OCI-LY1 (cell line): ENCODE measurements around the gene RAB11FIP3.

Source experiments
- H2AFZ ChIP-seq: fragments of 200-600 bp; sonication (generic), shearing (Covaris generic); 2 replicates; pipeline ENCODE4 v1.6.0; 2014; ENCODE audit warnings: antibody characterized with exemption, mild to moderate bottlenecking, low read length
- H3F3A ChIP-seq: fragments of 200-600 bp; sonication (generic), shearing (Covaris generic); 2 replicates; pipeline ENCODE4 v1.6.0; 2014; ENCODE audit warnings: mild to moderate bottlenecking, antibody characterized with exemption, low read length, moderate library complexity; ENCODE audit not compliant: insufficient read depth
- H3K27ac ChIP-seq: fragments of 200-600 bp; sonication (generic); 2 replicates; pipeline ENCODE4 v1.5.1; 2014; ENCODE audit warnings: low read length, mixed run types, mild to moderate bottlenecking, low read depth; ENCODE audit not compliant: poor library complexity, severe bottlenecking
- H3K27me3 ChIP-seq: fragments of 200-600 bp; sonication (generic); 2 replicates; pipeline ENCODE4 v1.6.0; 2014; ENCODE audit warnings: antibody characterized with exemption, mild to moderate bottlenecking, low read length, moderate library complexity; ENCODE audit not compliant: insufficient read depth
- H3K36me3 ChIP-seq: fragments of 200-600 bp; sonication (generic); 2 replicates; pipeline ENCODE4 v1.6.1; 2014; ENCODE audit warnings: mild to moderate bottlenecking, antibody characterized with exemption, low read length, moderate library complexity, mixed read lengths; ENCODE audit not compliant: insufficient read depth
- H3K4me1 ChIP-seq: fragments of 200-600 bp; sonication (generic); 2 replicates; pipeline ENCODE4 v1.5.1; 2014; ENCODE audit warnings: mild to moderate bottlenecking, low read length, moderate library complexity; ENCODE audit not compliant: insufficient read depth, severe bottlenecking
- H3K4me2 ChIP-seq: fragments of 200-600 bp; sonication (generic), shearing (Covaris generic); 2 replicates; pipeline ENCODE4 v1.6.1; 2014; ENCODE audit warnings: low read length
- H3K4me3 ChIP-seq: fragments of 200-600 bp; sonication (generic); 2 replicates; pipeline ENCODE4 v1.5.1; 2014; ENCODE audit warnings: low read length, low read depth, mild to moderate bottlenecking, mixed read lengths; ENCODE audit not compliant: poor library complexity, severe bottlenecking
- H3K79me2 ChIP-seq: fragments of 200-600 bp; shearing (Covaris generic); 2 replicates; pipeline ENCODE4 v1.6.1; 2016; ENCODE audit warnings: mixed run types, low read length, mixed read lengths; ENCODE audit not compliant: insufficient read depth
- H3K9ac ChIP-seq: fragments of 200-600 bp; sonication (generic), shearing (Covaris generic); 2 replicates; pipeline ENCODE4 v1.6.1; 2014; ENCODE audit warnings: mild to moderate bottlenecking, low read length, mixed read lengths
- H3K9me2 ChIP-seq: fragments of 200-600 bp; sonication (generic), shearing (Covaris generic); 2 replicates; pipeline ENCODE4 v1.6.1; 2014; ENCODE audit warnings: low read depth, mild to moderate bottlenecking, low read length, mixed read lengths
- H3K9me3 ChIP-seq: fragments of 200-600 bp; shearing (Covaris generic); 2 replicates; pipeline ENCODE4 v1.6.1; 2014; ENCODE audit warnings: low read length, mixed read lengths
- H4K20me1 ChIP-seq: fragments of 200-600 bp; sonication (generic), shearing (Covaris generic); 2 replicates; pipeline ENCODE4 v1.6.0; 2016; ENCODE audit warnings: mild to moderate bottlenecking, low read length; ENCODE audit not compliant: insufficient read depth
- CTCF ChIP-seq: fragments of 200-600 bp; sonication (generic), shearing (Covaris generic); IDR thresholded peaks from 2 replicates; pipeline ENCODE4 v1.5.1; 2017; ENCODE audit warnings: mild to moderate bottlenecking, antibody characterized with exemption, low read length, moderate library complexity, mixed read lengths
- EZH2 ChIP-seq: fragments of 200-600 bp; sonication (generic), shearing (Covaris generic); IDR thresholded peaks from 2 replicates; pipeline ENCODE4 v1.8.0; 2017; ENCODE audit warnings: borderline replicate concordance, mixed run types, mild to moderate bottlenecking, antibody characterized with exemption, low read length, moderate library complexity, mixed read lengths

Gene RAB11FIP3

DNA sequence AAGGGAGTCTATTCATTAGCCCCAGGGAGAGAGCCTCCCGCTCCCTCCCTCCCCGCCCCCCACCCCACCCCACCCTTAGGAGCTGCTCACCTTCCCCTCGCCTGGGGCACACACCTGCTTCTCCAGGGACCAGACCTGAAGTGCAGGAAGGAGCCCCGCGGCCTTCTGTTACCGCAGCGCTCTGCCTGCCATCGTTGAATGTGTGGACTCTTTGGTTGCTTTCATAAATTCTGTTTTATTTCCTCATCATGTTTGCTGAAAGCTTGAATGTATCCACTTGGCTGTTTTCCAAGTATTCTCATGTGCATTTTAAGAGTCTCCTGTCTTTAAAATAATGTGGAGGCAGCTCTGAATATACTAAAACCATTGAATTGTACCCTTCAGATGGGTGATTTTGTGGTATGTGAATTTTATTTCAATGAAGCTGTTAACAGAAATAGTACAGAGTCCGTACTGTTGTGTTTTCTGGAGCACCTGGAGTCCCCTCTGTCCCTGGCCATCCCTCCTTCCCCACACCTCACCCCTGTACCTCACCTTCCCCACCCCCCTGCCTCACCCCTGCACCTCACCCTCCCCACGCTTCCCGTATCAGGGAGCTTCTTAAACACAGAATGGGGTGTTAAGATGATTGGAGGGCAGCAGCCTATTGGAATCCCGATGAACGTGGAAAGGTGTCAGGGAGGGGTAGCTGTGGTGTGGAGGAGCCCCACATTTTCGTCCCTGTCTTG lies 25.5 kb downstream of the RAB11FIP3 start:
- TF ChIP-seq EZH2 (no peak), CTCF (no peak)
- Histone ChIP-seq H3K4me2 (no peak overlapping the region), H2AFZ (no peak overlapping the region), H3K4me1 (peaks cover 8% of the 10 kb centered on the region), H4K20me1 (no peaks in the 10 kb centered on the region), H3K4me3 (no peak overlapping the region), H3F3A (no peaks in the 10 kb centered on the region), H3K9me3 (no peaks in the 10 kb centered on the region), H3K9me2 (no peaks in the 10 kb centered on the region), H3K36me3 (no peaks in the 10 kb centered on the region), H3K27ac (no peak overlapping the region), H3K79me2 (no peaks in the 10 kb centered on the region), H3K9ac (no peak overlapping the region), H3K27me3 (no peaks in the 10 kb centered on the region)

GRCh38 chr16:454397-454940 lies 29.0 kb downstream of the RAB11FIP3 start:
- no peak for TF ChIP-seq EZH2
- no peak for TF ChIP-seq CTCF
- H3K79me2 ChIP-seq = no peaks in the 10 kb centered on the region
- no peaks in the 10 kb centered on the region for H4K20me1 ChIP-seq
- H2AFZ ChIP-seq = no peak overlapping the region
- H3K27ac ChIP-seq = no peak overlapping the region
- H3K9me3 ChIP-seq = no peaks in the 10 kb centered on the region
- H3K4me3 ChIP-seq = no peak overlapping the region
- peaks cover 8% of the 10 kb centered on the region for H3K4me1 ChIP-seq
- no peak overlapping the region for H3K4me2 ChIP-seq
- no peaks in the 10 kb centered on the region for H3K27me3 ChIP-seq
- no peaks in the 10 kb centered on the region for H3K9me2 ChIP-seq
- no peak overlapping the region for H3K9ac ChIP-seq
- no peaks in the 10 kb centered on the region for H3K36me3 ChIP-seq
- H3F3A ChIP-seq = peaks cover 3% of the 10 kb centered on the region; the same call in 1 of the 2 replicates

- Histone ChIP-seq H3F3A (peaks cover 3% of the 10 kb centered on the region; the same call in 1 of the 2 replicates), H3K27me3 (no peaks in the 10 kb centered on the region), H3K4me1 (peaks cover under 1% of the 10 kb centered on the region), H4K20me1 (no peaks in the 10 kb centered on the region), H3K4me2 (no peak overlapping the region), H2AFZ (no peak overlapping the region), H3K79me2 (no peaks in the 10 kb centered on the region), H3K9ac (no peak overlapping the region), H3K9me2 (no peaks in the 10 kb centered on the region), H3K4me3 (no peak overlapping the region), H3K27ac (no peak overlapping the region), H3K36me3 (no peaks in the 10 kb centered on the region), H3K9me3 (no peaks in the 10 kb centered on the region)
- TF ChIP-seq EZH2 (no peak), CTCF (no peak)
Observed at GRCh38 chr16:455453-455852, 30.0 kb downstream of the RAB11FIP3 start.
